CD4-positive, CD25-positive, alpha-beta regulatory T cell (primary cell): Measurements from ENCODE around the gene CNKSR1. TPM values are rescaled to one million over a fixed set of nuclear protein-coding genes. Genes with fewer than 3 reads are reported as not detected.

ENCODE experiments used
- ATAC-seq, 2 donors: fragments of 150-1000 bp; cut with Tn5 transposase; one replicate each; pipeline ENCODE4 v1.10.0; 2021; ENCODE audit warnings: low read depth in 2 of 2, moderate number of reproducible peaks in 2 of 2, moderate library complexity in 1 of 2
- DNase-seq, 3 donors: peaks; one replicate each; pipeline versions ENCODE4 v3.0.0 to v3.0.0-alpha.2; 2012 to 2022; ENCODE audit warnings: mixed read lengths in 1 of 3
- H3K27ac ChIP-seq: one replicate; pipeline ENCODE4 v1.7.0; 2013; ENCODE audit warnings: mild to moderate bottlenecking, low read length; ENCODE audit not compliant: insufficient read depth, poor library complexity, severe bottlenecking
- H3K27me3 ChIP-seq: one replicate; pipeline ENCODE4 v1.7.0; 2013; ENCODE audit warnings: low read length; ENCODE audit not compliant: control insufficient read depth, insufficient read depth
- H3K36me3 ChIP-seq: one replicate; pipeline ENCODE4 v1.7.0; 2013; ENCODE audit warnings: mild to moderate bottlenecking, low read length, moderate library complexity; ENCODE audit not compliant: control insufficient read depth, insufficient read depth
- H3K4me1 ChIP-seq: 2 replicates; pipeline ENCODE4 v1.7.0; 2013; ENCODE audit warnings: mild to moderate bottlenecking, low read length; ENCODE audit not compliant: insufficient read depth, control insufficient read depth, poor library complexity, severe bottlenecking
- H3K4me3 ChIP-seq: one replicate; pipeline ENCODE4 v1.7.0; 2013; ENCODE audit warnings: low read depth, mild to moderate bottlenecking, low read length, moderate library complexity
- H3K9me3 ChIP-seq, 2 experiments: 1 replicate in 1 of 2; 2 replicates in 1 of 2; pipeline ENCODE4 v1.7.0; 2013; ENCODE audit warnings: low read length in 2 of 2, mild to moderate bottlenecking in 1 of 2, moderate library complexity in 1 of 2; ENCODE audit not compliant: control insufficient read depth in 2 of 2
- H3K27ac Mint-ChIP-seq, 3 donors: one replicate each; pipeline ENCODE4 v1.8.0; 2020 to 2022; ENCODE audit warnings: mild to moderate bottlenecking in 3 of 3, mixed read lengths in 3 of 3, moderate library complexity in 2 of 3
- H3K27me3 Mint-ChIP-seq: one replicate; pipeline ENCODE4 v1.8.0; 2022; ENCODE audit warnings: mild to moderate bottlenecking, mixed read lengths
- H3K36me3 Mint-ChIP-seq: one replicate; pipeline ENCODE4 v1.8.0; 2020; ENCODE audit warnings: mixed read lengths
- H3K4me1 Mint-ChIP-seq, 4 donors: one replicate each; pipeline ENCODE4 v1.8.0; 2020 to 2022; ENCODE audit warnings: mixed read lengths in 4 of 4, mild to moderate bottlenecking in 1 of 4
- H3K4me3 Mint-ChIP-seq, 4 donors: one replicate each; pipeline ENCODE4 v1.8.0; 2020 to 2022; ENCODE audit warnings: mild to moderate bottlenecking in 4 of 4, mixed read lengths in 4 of 4, moderate library complexity in 3 of 4
- H3K9me3 Mint-ChIP-seq, 7 donors: one replicate each; pipeline ENCODE4 v1.8.0; 2020 to 2022; ENCODE audit warnings: mixed read lengths in 7 of 7, mild to moderate bottlenecking in 3 of 7, moderate library complexity in 2 of 7
- polyA plus RNA-seq, 4 donors: library from polyadenylated mRNA; unstranded; fragments of 300-500 nt; fragmentation: Illumina TruSeq; gene quantifications; one replicate each; pipeline ENCODE4 v1.2.3, GENCODE V29; 2021
- total RNA-seq: library from RNA; stranded (reverse); gene quantifications from one replicate; pipeline ENCODE4 v1.2.3, GENCODE V29; 2022

CNKSR1 gene
- total RNA-seq (7.0 TPM), polyA plus RNA-seq (1 to 10 TPM in 3 of 4 donors, under 1 TPM in 1; 0.53 to 2.9 (median 2.1) TPM)

GRCh38 chr1:26177182-26177684 is at the start of gene CNKSR1:
TSS of gene CNKSR1 (plus strand) at chr1:26177491. CDS start at chr1:26177548, 57 bp downstream.
- H3K27me3 Mint-ChIP-seq: no peaks in the 10 kb centered on the region
- Histone ChIP-seq H3K27me3 (no peaks in the 10 kb centered on the region), H3K36me3 (no peaks in the 10 kb centered on the region), H3K27ac (no peak within 1 kb of the TSS), H3K4me3 (no peak within 1 kb of the TSS), H3K4me1 (no peaks in the 10 kb centered on the region), H3K9me3 (no peaks in the 10 kb centered on the region)
- DNase-seq (peak in 1 of 3 donors; percentile 26), ATAC-seq (peak in 1 of 2 donors; percentile 44)
- peak within 1 kb of the TSS in 1 of 3 donors; percentile 63 for H3K27ac Mint-ChIP-seq
- H3K4me1 Mint-ChIP-seq: peaks cover 0 to 4% (median 2%) of the 10 kb centered on the region in 4 donors
- peak within 1 kb of the TSS in 3 of 4 donors; percentile 60 to 83 (median 83) for H3K4me3 Mint-ChIP-seq
- H3K9me3 Mint-ChIP-seq: no peaks in the 10 kb centered on the region
- no peaks in the 10 kb centered on the region for H3K36me3 Mint-ChIP-seq

- Mint-ChIP-seq H3K4me1 (peaks cover 14 to 42% (median 36%) of the 10 kb centered on the region in 4 donors), H3K4me3 (no peak overlapping the region), H3K27ac (peak overlapping the region in 1 of 3 donors; percentile 51), H3K9me3 (peaks cover 0 to 3% (median 0%) of the 10 kb centered on the region in 7 donors), H3K27me3 (no peaks in the 10 kb centered on the region), H3K36me3 (no peaks in the 10 kb centered on the region)
- peaks cover 31% of the 10 kb centered on the region for H3K4me1 ChIP-seq
- no peak overlapping the region for H3K4me3 ChIP-seq
- DNase-seq (no peak), ATAC-seq (no peak)
- no peaks in the 10 kb centered on the region for H3K27me3 ChIP-seq
- no peaks in the 10 kb centered on the region for H3K36me3 ChIP-seq
- no peak overlapping the region for H3K27ac ChIP-seq
- H3K9me3 ChIP-seq: no peaks in the 10 kb centered on the region
Observed at GRCh38 chr1:26129778-26130177, 47.5 kb upstream of the CNKSR1 start.

- Mint-ChIP-seq H3K4me1 (peaks cover 14 to 33% (median 30%) of the 10 kb centered on the region in 4 donors), H3K9me3 (peaks cover 0 to 3% (median 0%) of the 10 kb centered on the region in 7 donors), H3K27ac (no peak overlapping the region), H3K36me3 (no peaks in the 10 kb centered on the region), H3K27me3 (no peaks in the 10 kb centered on the region), H3K4me3 (no peak overlapping the region)
- H3K36me3 ChIP-seq: no peaks in the 10 kb centered on the region
- H3K4me3 ChIP-seq: no peak overlapping the region
- H3K4me1 ChIP-seq: peaks cover 22% of the 10 kb centered on the region
- no peak for ATAC-seq
- no peak overlapping the region for H3K27ac ChIP-seq
- no peak for DNase-seq
- H3K27me3 ChIP-seq: no peaks in the 10 kb centered on the region
- no peaks in the 10 kb centered on the region for H3K9me3 ChIP-seq
Observed at GRCh38 chr1:26130695-26131094, 46.6 kb upstream of the CNKSR1 start.

- peaks cover 0 to 3% (median 0%) of the 10 kb centered on the region in 7 donors for H3K9me3 Mint-ChIP-seq
- no peak for ATAC-seq
- Histone ChIP-seq H3K9me3 (no peaks in the 10 kb centered on the region), H3K27ac (no peak overlapping the region), H3K27me3 (no peaks in the 10 kb centered on the region), H3K4me3 (no peak overlapping the region), H3K4me1 (peaks cover 9% of the 10 kb centered on the region), H3K36me3 (no peaks in the 10 kb centered on the region)
- H3K4me3 Mint-ChIP-seq: no peak overlapping the region
- H3K4me1 Mint-ChIP-seq: peaks cover 7 to 22% (median 17%) of the 10 kb centered on the region in 4 donors
- H3K36me3 Mint-ChIP-seq: no peaks in the 10 kb centered on the region
- H3K27ac Mint-ChIP-seq: no peak overlapping the region
- no peak for DNase-seq
- H3K27me3 Mint-ChIP-seq: no peaks in the 10 kb centered on the region
Observed at GRCh38 chr1:26132128-26132833, 45.0 kb upstream of the CNKSR1 start.

GRCh38 chr1:26132834-26133167 is 44.5 kb upstream of the CNKSR1 start:
- no peak for DNase-seq
- no peak for ATAC-seq
- peaks cover 2 to 16% (median 12%) of the 10 kb centered on the region in 4 donors for H3K4me1 Mint-ChIP-seq
- no peaks in the 10 kb centered on the region for H3K27me3 Mint-ChIP-seq
- H3K4me3 Mint-ChIP-seq: no peak overlapping the region
- H3K9me3 Mint-ChIP-seq: peaks cover 0 to 3% (median 0%) of the 10 kb centered on the region in 7 donors
- no peaks in the 10 kb centered on the region for H3K36me3 ChIP-seq
- no peak overlapping the region for H3K4me3 ChIP-seq
- no peak overlapping the region for H3K27ac Mint-ChIP-seq
- no peaks in the 10 kb centered on the region for H3K36me3 Mint-ChIP-seq
- H3K9me3 ChIP-seq: no peaks in the 10 kb centered on the region
- H3K4me1 ChIP-seq: peaks cover 4% of the 10 kb centered on the region
- H3K27me3 ChIP-seq: no peaks in the 10 kb centered on the region
- no peak overlapping the region for H3K27ac ChIP-seq

GRCh38 chr1:26134466-26134865 is 42.8 kb upstream of the CNKSR1 start:
- no peak overlapping the region for H3K4me3 Mint-ChIP-seq
- Histone ChIP-seq H3K4me3 (no peak overlapping the region), H3K4me1 (peaks cover 9% of the 10 kb centered on the region), H3K36me3 (no peaks in the 10 kb centered on the region), H3K9me3 (no peaks in the 10 kb centered on the region), H3K27me3 (no peaks in the 10 kb centered on the region), H3K27ac (no peak overlapping the region)
- H3K4me1 Mint-ChIP-seq: peaks cover 0 to 16% (median 6%) of the 10 kb centered on the region in 4 donors
- H3K27me3 Mint-ChIP-seq: no peaks in the 10 kb centered on the region
- DNase-seq (no peak), ATAC-seq (no peak)
- no peaks in the 10 kb centered on the region for H3K36me3 Mint-ChIP-seq
- peaks cover 0 to 3% (median 0%) of the 10 kb centered on the region in 7 donors for H3K9me3 Mint-ChIP-seq
- no peak overlapping the region for H3K27ac Mint-ChIP-seq

- peak in 1 of 3 donors; percentile 61 for DNase-seq
Observed at GRCh38 chr1:26138974-26139558, 38.2 kb upstream of the CNKSR1 start.

More at GRCh38 chr1:26138974-26139558, 38.2 kb upstream of the CNKSR1 start:
- no peak overlapping the region for H3K27ac Mint-ChIP-seq
- Histone ChIP-seq H3K27me3 (no peaks in the 10 kb centered on the region), H3K36me3 (no peaks in the 10 kb centered on the region), H3K4me3 (peak overlapping the region; percentile 26), H3K9me3 (no peaks in the 10 kb centered on the region), H3K4me1 (peaks cover 9% of the 10 kb centered on the region), H3K27ac (no peak overlapping the region)
- H3K9me3 Mint-ChIP-seq: peaks cover 0 to 3% (median 0%) of the 10 kb centered on the region in 7 donors
- ATAC-seq: peak; percentile 47 to 58
- H3K27me3 Mint-ChIP-seq: peaks cover 7% of the 10 kb centered on the region
- peaks cover 0 to 25% (median 8%) of the 10 kb centered on the region in 4 donors for H3K4me1 Mint-ChIP-seq
- no peaks in the 10 kb centered on the region for H3K36me3 Mint-ChIP-seq
- peak overlapping the region in 1 of 4 donors; percentile 3 for H3K4me3 Mint-ChIP-seq
